ENCODE data around the gene CNTNAP2.

Gene CNTNAP2

GRCh38 chr7:147859033-147859432 lies 1742.4 kb downstream of the CNTNAP2 start:
- no peak overlapping the region for H3K27ac ChIP-seq
- TF ChIP-seq ZFX (IDR thresholded peaks at IDR 0.05) = no peak
- TF ChIP-seq CTCF (conservative IDR thresholded peaks at IDR 0.05) = no peak

- H3K27ac ChIP-seq = no peak overlapping the region
Measured at GRCh38 chr7:147859486-147859885, 1742.9 kb downstream of the CNTNAP2 start.

GRCh38 chr7:147861058-147861716 lies 1744.6 kb downstream of the CNTNAP2 start:
- no peak for TF ChIP-seq ZFX (IDR thresholded peaks at IDR 0.05)
- TF ChIP-seq CTCF (conservative IDR thresholded peaks at IDR 0.05) = no peak
- H3K27ac ChIP-seq = no peak overlapping the region

More at GRCh38 chr7:147859486-147859885, 1742.9 kb downstream of the CNTNAP2 start:
- TF ChIP-seq ZFX (IDR thresholded peaks at IDR 0.05) (no peak), CTCF (conservative IDR thresholded peaks at IDR 0.05) (no peak)

- no peak overlapping the region for H3K27ac ChIP-seq
- TF ChIP-seq ZFX (IDR thresholded peaks at IDR 0.05) = no peak
- no peak for TF ChIP-seq CTCF (conservative IDR thresholded peaks at IDR 0.05)
Measured at GRCh38 chr7:147861945-147862344, 1745.3 kb downstream of the CNTNAP2 start.

- no peak overlapping the region for H3K27ac ChIP-seq
- no peak for TF ChIP-seq CTCF (conservative IDR thresholded peaks at IDR 0.05)
- no peak for TF ChIP-seq ZFX (IDR thresholded peaks at IDR 0.05)
Measured at GRCh38 chr7:147869456-147869855, 1752.9 kb downstream of the CNTNAP2 start.

GRCh38 chr7:147878912-147879661 lies 1762.5 kb downstream of the CNTNAP2 start:
- TF ChIP-seq ZFX (IDR thresholded peaks at IDR 0.05) (no peak), CTCF (conservative IDR thresholded peaks at IDR 0.05) (no peak)
- no peak overlapping the region for H3K27ac ChIP-seq

- no peak for TF ChIP-seq CTCF (conservative IDR thresholded peaks at IDR 0.05)
- no peak for TF ChIP-seq ZFX (IDR thresholded peaks at IDR 0.05)
- no peak overlapping the region for H3K27ac ChIP-seq
Measured at GRCh38 chr7:147885869-147886268, 1769.3 kb downstream of the CNTNAP2 start.

Measured in C4-2B (cell line).